Mesothelial cell of epicardium (in vitro differentiated cells): ENCODE results near the gene NFIX. TPM values are rescaled to one million over a fixed set of nuclear protein-coding genes. Genes with fewer than 3 reads are reported as not detected.

ENCODE experiments used
- DNase-seq, 2 experiments: peaks; one replicate each; pipeline ENCODE4 v3.0.0; 2021; ENCODE audit warnings: low spot score in 2 of 2; ENCODE audit not compliant: unreplicated experiment in 2 of 2
- H3K27ac Mint-ChIP-seq: 2 replicates; pipeline ENCODE4 v1.8.0; 2021; ENCODE audit warnings: mixed read lengths
- H3K27me3 Mint-ChIP-seq: 2 replicates; pipeline ENCODE4 v1.8.0; 2021; ENCODE audit warnings: low read depth, mixed read lengths
- H3K36me3 Mint-ChIP-seq: 2 replicates; pipeline ENCODE4 v1.8.0; 2021; ENCODE audit warnings: mixed read lengths
- H3K4me1 Mint-ChIP-seq: 2 replicates; pipeline ENCODE4 v1.8.0; 2021; ENCODE audit warnings: mixed read lengths
- H3K4me3 Mint-ChIP-seq: 2 replicates; pipeline ENCODE4 v1.8.0; 2021; ENCODE audit warnings: mild to moderate bottlenecking, moderate library complexity, mixed read lengths
- H3K9me3 Mint-ChIP-seq: 2 replicates; pipeline ENCODE4 v1.8.0; 2021; ENCODE audit warnings: mixed read lengths
- total RNA-seq: library from RNA; stranded (reverse); gene quantifications from 3 replicates; pipeline ENCODE4 v1.2.1, GENCODE V29; 2021
- TF ChIP-seq, protein P1 (sequence below): fragments of 200-600 bp; sonication (generic); IDR thresholded peaks from one replicate; pipeline ENCODE4 v1.5.0; 2021; ENCODE audit warnings: antibody characterized with exemption; ENCODE audit not compliant: unreplicated experiment

NFIX gene
- total RNA-seq, 1 donor from 2014 or later: 52.4 TPM

DNA sequence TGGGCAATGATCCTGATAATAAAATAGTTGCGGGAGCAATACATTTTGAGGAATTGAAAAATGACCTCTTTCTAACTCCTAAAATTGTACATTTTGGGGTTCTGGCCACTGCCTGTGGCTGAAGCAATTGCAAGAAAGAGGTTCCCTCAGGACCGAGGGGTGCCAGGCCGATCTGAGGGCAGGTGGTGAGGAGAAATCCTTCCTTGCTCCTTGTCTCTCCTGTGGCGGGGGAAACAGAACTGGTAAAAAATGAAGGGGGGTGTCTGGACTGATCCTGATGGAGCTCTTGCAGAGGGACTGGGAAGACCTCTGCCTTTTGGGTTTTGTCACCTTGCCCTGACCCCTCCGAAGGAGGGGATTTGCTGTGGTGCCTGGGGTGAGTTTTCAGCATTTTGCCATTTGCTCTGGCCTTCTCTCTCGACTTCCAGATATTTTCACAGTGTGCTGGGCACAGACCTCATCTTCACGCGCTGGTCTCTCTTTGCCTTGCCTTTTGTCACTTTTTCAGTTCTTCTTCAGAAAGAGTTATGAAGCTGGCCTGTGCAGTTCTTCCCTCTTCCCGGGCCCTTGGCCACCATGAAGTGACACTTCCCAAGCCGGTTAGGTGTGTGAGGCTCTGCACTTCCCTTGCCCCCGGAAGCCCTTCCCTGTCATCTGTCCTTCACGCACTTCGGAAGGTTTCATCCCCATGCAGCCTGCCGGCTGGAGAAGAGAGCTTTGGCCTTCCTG lies 22.2 kb downstream of the NFIX start:
- H3K9me3 Mint-ChIP-seq: no peaks in the 10 kb centered on the region

GRCh38 chr19:13018035-13018914 lies 23.0 kb downstream of the NFIX start:
- Mint-ChIP-seq H3K27me3 (peaks cover 98% of the 10 kb centered on the region), H3K9me3 (no peaks in the 10 kb centered on the region), H3K4me1 (peaks cover 61% of the 10 kb centered on the region), H3K36me3 (peaks cover 2% of the 10 kb centered on the region), H3K27ac (no peak overlapping the region), H3K4me3 (no peak overlapping the region)
- TF ChIP-seq, protein P1, sequence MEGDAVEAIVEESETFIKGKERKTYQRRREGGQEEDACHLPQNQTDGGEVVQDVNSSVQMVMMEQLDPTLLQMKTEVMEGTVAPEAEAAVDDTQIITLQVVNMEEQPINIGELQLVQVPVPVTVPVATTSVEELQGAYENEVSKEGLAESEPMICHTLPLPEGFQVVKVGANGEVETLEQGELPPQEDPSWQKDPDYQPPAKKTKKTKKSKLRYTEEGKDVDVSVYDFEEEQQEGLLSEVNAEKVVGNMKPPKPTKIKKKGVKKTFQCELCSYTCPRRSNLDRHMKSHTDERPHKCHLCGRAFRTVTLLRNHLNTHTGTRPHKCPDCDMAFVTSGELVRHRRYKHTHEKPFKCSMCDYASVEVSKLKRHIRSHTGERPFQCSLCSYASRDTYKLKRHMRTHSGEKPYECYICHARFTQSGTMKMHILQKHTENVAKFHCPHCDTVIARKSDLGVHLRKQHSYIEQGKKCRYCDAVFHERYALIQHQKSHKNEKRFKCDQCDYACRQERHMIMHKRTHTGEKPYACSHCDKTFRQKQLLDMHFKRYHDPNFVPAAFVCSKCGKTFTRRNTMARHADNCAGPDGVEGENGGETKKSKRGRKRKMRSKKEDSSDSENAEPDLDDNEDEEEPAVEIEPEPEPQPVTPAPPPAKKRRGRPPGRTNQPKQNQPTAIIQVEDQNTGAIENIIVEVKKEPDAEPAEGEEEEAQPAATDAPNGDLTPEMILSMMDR: no peak
- no peak for DNase-seq

More for the DNA sequence above, 22.2 kb downstream of the NFIX start:
- Mint-ChIP-seq H3K27ac (no peak overlapping the region), H3K36me3 (peaks cover 2% of the 10 kb centered on the region), H3K4me1 (peaks cover 63% of the 10 kb centered on the region), H3K27me3 (peaks cover 99% of the 10 kb centered on the region), H3K4me3 (no peak overlapping the region)
- no peak for DNase-seq
- TF ChIP-seq, protein P1: no peak

GRCh38 chr19:13019332-13019731 lies 24.1 kb downstream of the NFIX start:
- Mint-ChIP-seq H3K27me3 (peaks cover 96% of the 10 kb centered on the region), H3K27ac (no peak overlapping the region), H3K9me3 (no peaks in the 10 kb centered on the region), H3K36me3 (peaks cover 2% of the 10 kb centered on the region), H3K4me1 (peaks cover 60% of the 10 kb centered on the region), H3K4me3 (no peak overlapping the region)
- DNase-seq: no peak
- TF ChIP-seq, protein P1: no peak

- Mint-ChIP-seq H3K27me3 (peaks cover 96% of the 10 kb centered on the region), H3K27ac (no peak overlapping the region)
These were observed 24.7 kb downstream of the NFIX start for GRCh38 chr19:13020002-13020414.

GRCh38 chr19:13022111-13022858 lies 27.0 kb downstream of the NFIX start:
- peaks cover 97% of the 10 kb centered on the region for H3K27me3 Mint-ChIP-seq
- H3K9me3 Mint-ChIP-seq: no peaks in the 10 kb centered on the region
- H3K4me1 Mint-ChIP-seq: peaks cover 67% of the 10 kb centered on the region
- peak overlapping the region; percentile 53 for H3K27ac Mint-ChIP-seq
- TF ChIP-seq, protein P1: no peak
- peaks cover 25% of the 10 kb centered on the region for H3K36me3 Mint-ChIP-seq
- H3K4me3 Mint-ChIP-seq: peak overlapping the region; percentile 23
- no peak for DNase-seq

More at GRCh38 chr19:13020002-13020414, 24.7 kb downstream of the NFIX start:
- TF ChIP-seq, protein P1: no peak
- Mint-ChIP-seq H3K4me1 (peaks cover 60% of the 10 kb centered on the region), H3K4me3 (no peak overlapping the region), H3K9me3 (no peaks in the 10 kb centered on the region), H3K36me3 (peaks cover 6% of the 10 kb centered on the region)
- DNase-seq: no peak
